Measurements from ENCODE around the gene PROM2.

Gene PROM2

GRCh38 chr2:95284886-95285541 is 10.8 kb downstream of the PROM2 start:
- DNase-seq (ENCODE audit: low read depth, low spot score) = no peak

- DNase-seq (ENCODE audit: low read depth, low spot score) = no peak
Observed at GRCh38 chr2:95285542-95285932, 11.3 kb downstream of the PROM2 start.

GRCh38 chr2:95287336-95287735 is 13.1 kb downstream of the PROM2 start:
- no peak for DNase-seq (ENCODE audit: low read depth, low spot score)

GRCh38 chr2:95287806-95288205 is 13.6 kb downstream of the PROM2 start:
- DNase-seq (ENCODE audit: low read depth, low spot score) = no peak

GRCh38 chr2:95289253-95289652 is 15.0 kb downstream of the PROM2 start:
- DNase-seq (ENCODE audit: low read depth, low spot score) = no peak

- DNase-seq (ENCODE audit: low read depth, low spot score) = no peak
Observed at GRCh38 chr2:95291222-95291621, 17.0 kb downstream of the PROM2 start.

GRCh38 chr2:95292623-95293260 is 18.5 kb downstream of the PROM2 start:
- DNase-seq (ENCODE audit: low read depth, low spot score) = no peak

GRCh38 chr2:95294579-95295250 is 20.5 kb downstream of the PROM2 start:
- no peak for DNase-seq (ENCODE audit: low read depth, low spot score)

GRCh38 chr2:95295376-95295775 is 21.1 kb downstream of the PROM2 start:
- DNase-seq (ENCODE audit: low read depth, low spot score) = no peak

GRCh38 chr2:95296011-95296410 is 21.8 kb downstream of the PROM2 start:
- no peak for DNase-seq (ENCODE audit: low read depth, low spot score)

GRCh38 chr2:95296880-95297487 is 22.7 kb downstream of the PROM2 start, which contains the start of gene KCNIP3:
TSS of gene KCNIP3 (plus strand) at chr2:95297347. CDS start at chr2:95297439, 92 bp downstream.
- DNase-seq (ENCODE audit: low read depth, low spot score) = peak; percentile 60

- DNase-seq (ENCODE audit: low read depth, low spot score) = no peak
Observed at GRCh38 chr2:95297639-95298395, 23.6 kb downstream of the PROM2 start.

- no peak for DNase-seq (ENCODE audit: low read depth, low spot score)
Observed at GRCh38 chr2:95298486-95299111, 24.4 kb downstream of the PROM2 start.

GRCh38 chr2:95299961-95300360 is 25.7 kb downstream of the PROM2 start:
- no peak for DNase-seq (ENCODE audit: low read depth, low spot score)

GRCh38 chr2:95300450-95300849 is 26.2 kb downstream of the PROM2 start:
- peak; percentile 32 for DNase-seq (ENCODE audit: low read depth, low spot score)

GRCh38 chr2:95301186-95301585 is 26.9 kb downstream of the PROM2 start:
- DNase-seq (ENCODE audit: low read depth, low spot score) = no peak

GRCh38 chr2:95301876-95302641 is 27.8 kb downstream of the PROM2 start:
- no peak for DNase-seq (ENCODE audit: low read depth, low spot score)

GRCh38 chr2:95303191-95303919 is 29.1 kb downstream of the PROM2 start:
- DNase-seq (ENCODE audit: low read depth, low spot score) = no peak

- DNase-seq (ENCODE audit: low read depth, low spot score) = peak; percentile 85
Observed at GRCh38 chr2:95305380-95306061, 31.3 kb downstream of the PROM2 start.
